ENCODE data around the gene TAP2.
"Not testable (repeated sequence)": the region's sequence is repeated elsewhere in the genome, so short reads cannot be mapped to it uniquely, and the experiment has no call there.

The TAP2 gene

GRCh38 chr6:32838114-32838958 is at the start of gene TAP2:
Gene TAP2 (minus strand): TSS chr6:32838739. CDS start chr6:32838233, 506 bp downstream.
- in situ Hi-C loops (cut with HindIII; ENCODE audit: low sequenced_read_pairs) = no loop called here

- in situ Hi-C loops (cut with HindIII; ENCODE audit: low sequenced_read_pairs) = no loop called here
These were observed 49.1 kb upstream of the TAP2 start for GRCh38 chr6:32887616-32888015.

GRCh38 chr6:32886681-32887383 is 48.3 kb upstream of the TAP2 start:
- in situ Hi-C loops (cut with HindIII; ENCODE audit: low sequenced_read_pairs) = no loop called here

GRCh38 chr6:32885698-32886286 is 47.3 kb upstream of the TAP2 start:
- in situ Hi-C loops (cut with HindIII; ENCODE audit: low sequenced_read_pairs) = no loop called here

- in situ Hi-C loops (cut with HindIII; ENCODE audit: low sequenced_read_pairs) = no loop called here
These were observed 45.2 kb upstream of the TAP2 start for GRCh38 chr6:32883789-32884188.

- in situ Hi-C loops (cut with HindIII; ENCODE audit: low sequenced_read_pairs) = no loop called here
These were observed 44.3 kb upstream of the TAP2 start for GRCh38 chr6:32882879-32883250.

GRCh38 chr6:32880962-32881361 is 42.4 kb upstream of the TAP2 start:
- in situ Hi-C loops (cut with HindIII; ENCODE audit: low sequenced_read_pairs) = not testable (repeated sequence)

GRCh38 chr6:32879691-32880090 is 41.2 kb upstream of the TAP2 start:
- in situ Hi-C loops (cut with HindIII; ENCODE audit: low sequenced_read_pairs) = no loop called here

GRCh38 chr6:32876603-32877002 is 38.1 kb upstream of the TAP2 start:
- in situ Hi-C loops (cut with HindIII; ENCODE audit: low sequenced_read_pairs) = no loop called here

GRCh38 chr6:32873947-32874346 is 35.4 kb upstream of the TAP2 start:
- in situ Hi-C loops (cut with HindIII; ENCODE audit: low sequenced_read_pairs) = not testable (repeated sequence)

GRCh38 chr6:32868257-32868788 is 29.8 kb upstream of the TAP2 start:
- in situ Hi-C loops (cut with HindIII; ENCODE audit: low sequenced_read_pairs) = no loop called here

GRCh38 chr6:32867554-32868256 is 29.2 kb upstream of the TAP2 start:
- in situ Hi-C loops (cut with HindIII; ENCODE audit: low sequenced_read_pairs) = no loop called here

- in situ Hi-C loops (cut with HindIII; ENCODE audit: low sequenced_read_pairs) = no loop called here
These were observed 28.5 kb upstream of the TAP2 start for GRCh38 chr6:32867022-32867477.

- in situ Hi-C loops (cut with HindIII; ENCODE audit: low sequenced_read_pairs) = no loop called here
These were observed 27.3 kb upstream of the TAP2 start for GRCh38 chr6:32865724-32866443.

GRCh38 chr6:32862725-32863124 is 24.2 kb upstream of the TAP2 start:
- in situ Hi-C loops (cut with HindIII; ENCODE audit: low sequenced_read_pairs) = no loop called here

GRCh38 chr6:32860674-32861073 is 22.1 kb upstream of the TAP2 start:
- in situ Hi-C loops (cut with HindIII; ENCODE audit: low sequenced_read_pairs) = no loop called here

- in situ Hi-C loops (cut with HindIII; ENCODE audit: low sequenced_read_pairs) = no loop called here
These were observed 19.7 kb upstream of the TAP2 start for GRCh38 chr6:32858194-32858593.

GRCh38 chr6:32857156-32857891 is 18.8 kb upstream of the TAP2 start:
- in situ Hi-C loops (cut with HindIII; ENCODE audit: low sequenced_read_pairs) = no loop called here

- in situ Hi-C loops (cut with HindIII; ENCODE audit: low sequenced_read_pairs) = no loop called here
These were observed 17.1 kb upstream of the TAP2 start for GRCh38 chr6:32855467-32856174.

Data from endothelial cell of hepatic sinusoid (primary cell).